Urinary bladder (tissue), 4 donors: ENCODE results near the gene TCTA. TPM values are rescaled to one million over a fixed set of nuclear protein-coding genes. Genes with fewer than 3 reads are reported as not detected.

Source experiments
- DNase-seq: peaks from one replicate; pipeline ENCODE4 v3.0.0-alpha.2; 2015; ENCODE audit errors: extremely low spot score
- H3K27ac ChIP-seq: one replicate; pipeline ENCODE4 v1.5.1; 2013; ENCODE audit warnings: low read depth, mild to moderate bottlenecking, moderate library complexity
- H3K36me3 ChIP-seq: one replicate; pipeline ENCODE4 v1.6.1; 2013; ENCODE audit warnings: mild to moderate bottlenecking, moderate library complexity; ENCODE audit not compliant: insufficient read depth
- H3K4me1 ChIP-seq: one replicate; pipeline ENCODE4 v1.6.1; 2013; ENCODE audit warnings: mild to moderate bottlenecking, moderate library complexity; ENCODE audit not compliant: insufficient read depth
- H3K4me3 ChIP-seq: one replicate; pipeline ENCODE4 v1.5.1; 2013; ENCODE audit warnings: low read depth, low read length
- WGBS: extraction: QIAGEN DNeasy Blood & Tissue Kit; methylation state at CpG from one replicate; pipeline ENCODE4 v1.1.7; 2013; 5-methylcytosine and 5-hydroxymethylcytosine counted together
- polyA plus RNA-seq: library from polyadenylated mRNA; stranded (reverse); fragments of 200-250 nt; gene quantifications from one replicate; pipeline ENCODE4 v1.2.3, GENCODE V29; 2013
- total RNA-seq: library from RNA; depleted of rRNA; stranded (reverse); fragments of >200 nt; gene quantifications from one replicate; pipeline ENCODE4 v1.2.3, GENCODE V29; 2014
- donor health status: healthy with polysubstance abuse.
- donor health status: healthy.

The TCTA gene
- total and polyA plus RNA-seq, 2 donors, result 11.1 to 38.4 TPM

GRCh38 chr3:49415931-49416601 is 3.8 kb downstream of the TCTA start:
- no peak for DNase-seq
- 41% methylated on average over 4 of the region's 4 CpGs for WGBS
- Histone ChIP-seq H3K4me1 (peaks cover 2% of the 10 kb centered on the region), H3K27ac (no peak overlapping the region), H3K36me3 (no peaks in the 10 kb centered on the region), H3K4me3 (no peak overlapping the region)

GRCh38 chr3:49416867-49417266 is 4.6 kb downstream of the TCTA start:
- Histone ChIP-seq H3K4me1 (peaks cover 5% of the 10 kb centered on the region), H3K36me3 (no peaks in the 10 kb centered on the region), H3K27ac (no peak overlapping the region), H3K4me3 (no peak overlapping the region)
- DNase-seq, result no peak
- WGBS, result 86% methylated on average over 2 of the region's 2 CpGs

- no peak for DNase-seq
- Histone ChIP-seq H3K4me3 (no peak overlapping the region), H3K36me3 (no peaks in the 10 kb centered on the region), H3K27ac (no peak overlapping the region), H3K4me1 (peaks cover 6% of the 10 kb centered on the region)
- 88% methylated on average over 13 of the region's 13 CpGs for WGBS
These were observed 5.4 kb downstream of the TCTA start for GRCh38 chr3:49417516-49418120.

GRCh38 chr3:49421890-49422378 is 9.7 kb downstream of the TCTA start:
- 22% methylated on average over 14 of the region's 14 CpGs for WGBS
- Histone ChIP-seq H3K36me3 (no peaks in the 10 kb centered on the region), H3K4me3 (peak overlapping the region; percentile 33), H3K27ac (no peak overlapping the region), H3K4me1 (peaks cover 4% of the 10 kb centered on the region)
- DNase-seq, result no peak

GRCh38 chr3:49422379-49423248 is 10.4 kb downstream of the TCTA start, which contains the start of gene AMT:
Gene AMT (minus strand): TSS chr3:49422473. CDS start chr3:49422450, 23 bp downstream.
- no peaks in the 10 kb centered on the region for H3K36me3 ChIP-seq
- peak within 1 kb of the TSS; percentile 33 for H3K4me3 ChIP-seq
- DNase-seq, result no peak
- no peak within 1 kb of the TSS for H3K27ac ChIP-seq
- peaks cover 4% of the 10 kb centered on the region for H3K4me1 ChIP-seq
- WGBS, result 36% methylated on average over 25 of the region's 25 CpGs

GRCh38 chr3:49424816-49425215 is 12.6 kb downstream of the TCTA start:
- DNase-seq, result no peak
- Histone ChIP-seq H3K4me1 (peaks cover 4% of the 10 kb centered on the region), H3K27ac (no peak overlapping the region), H3K36me3 (no peaks in the 10 kb centered on the region), H3K4me3 (no peak overlapping the region)
- 93% methylated on average over 6 of the region's 6 CpGs for WGBS

GRCh38 chr3:49427586-49427985 is 15.4 kb downstream of the TCTA start:
- no peak for DNase-seq
- 94% methylated on average over 2 of the region's 2 CpGs for WGBS
- no peak overlapping the region for H3K4me3 ChIP-seq
- no peaks in the 10 kb centered on the region for H3K4me1 ChIP-seq
- H3K27ac ChIP-seq, result no peak overlapping the region
- no peaks in the 10 kb centered on the region for H3K36me3 ChIP-seq

GRCh38 chr3:49428752-49429080 is 16.5 kb downstream of the TCTA start:
- DNase-seq, result no peak
- no peaks in the 10 kb centered on the region for H3K4me1 ChIP-seq
- 3% methylated on average over 9 of the region's 9 CpGs for WGBS
- peak overlapping the region; percentile 60 for H3K4me3 ChIP-seq
- no peaks in the 10 kb centered on the region for H3K36me3 ChIP-seq
- H3K27ac ChIP-seq, result peak overlapping the region; percentile 53

- Histone ChIP-seq H3K4me3 (no peak overlapping the region), H3K27ac (no peak overlapping the region), H3K4me1 (no peaks in the 10 kb centered on the region), H3K36me3 (no peaks in the 10 kb centered on the region)
- WGBS, result 81% methylated on average over 5 of the region's 5 CpGs
- DNase-seq, result no peak
These were observed 22.5 kb downstream of the TCTA start for GRCh38 chr3:49434731-49435130.

GRCh38 chr3:49445391-49445790 is 33.2 kb downstream of the TCTA start:
- no peaks in the 10 kb centered on the region for H3K4me1 ChIP-seq
- no peak overlapping the region for H3K27ac ChIP-seq
- no peak overlapping the region for H3K4me3 ChIP-seq
- 91% methylated on average over 5 of the region's 5 CpGs for WGBS
- no peaks in the 10 kb centered on the region for H3K36me3 ChIP-seq
- DNase-seq, result no peak

GRCh38 chr3:49453621-49454020 is 41.4 kb downstream of the TCTA start:
- H3K4me1 ChIP-seq, result no peaks in the 10 kb centered on the region
- no peak for DNase-seq
- WGBS, result 96% methylated on average over 4 of the region's 4 CpGs
- no peak overlapping the region for H3K4me3 ChIP-seq
- no peak overlapping the region for H3K27ac ChIP-seq
- H3K36me3 ChIP-seq, result no peaks in the 10 kb centered on the region

- 65% methylated on average over 2 of the region's 2 CpGs for WGBS
- H3K27ac ChIP-seq, result no peak overlapping the region
- H3K4me3 ChIP-seq, result no peak overlapping the region
- no peak for DNase-seq
- H3K36me3 ChIP-seq, result no peaks in the 10 kb centered on the region
- H3K4me1 ChIP-seq, result no peaks in the 10 kb centered on the region
These were observed 42.2 kb downstream of the TCTA start for GRCh38 chr3:49454458-49454857.

- Histone ChIP-seq H3K27ac (no peak overlapping the region), H3K36me3 (no peaks in the 10 kb centered on the region), H3K4me1 (no peaks in the 10 kb centered on the region), H3K4me3 (no peak overlapping the region)
- 49% methylated on average over 3 of the region's 3 CpGs for WGBS
- DNase-seq, result no peak
These were observed 42.9 kb downstream of the TCTA start for GRCh38 chr3:49454898-49455681.
